Measurements from ENCODE around the gene KCNK16. TPM values are rescaled to one million over a fixed set of nuclear protein-coding genes. Genes with fewer than 3 reads are reported as not detected.

KCNK16 gene
- total and polyA plus RNA-seq, 2 of the 13 experiments (the other 11 are each of a cell fraction or from before 2014, with no cell fraction given): not detected

- no peak for TF ChIP-seq NR2F6 (IDR thresholded peaks at IDR 0.05)
- TF ChIP-seq NR2F6 (CRISPR knock-in tag; IDR thresholded peaks at IDR 0.05): no peak
- TF ChIP-seq MED8 (CRISPR knock-in tag; IDR thresholded peaks at IDR 0.05; ENCODE audit: insufficient replicate concordance): no peak
- no peak for TF ChIP-seq EZH2 (conservative IDR thresholded peaks at IDR 0.05; ENCODE audit: low read depth, low read length)
- no peak for TF ChIP-seq MYPOP (CRISPR knock-in tag; IDR thresholded peaks at IDR 0.05)
- TF ChIP-seq KDM5A (IDR thresholded peaks at IDR 0.05; ENCODE audit: borderline replicate concordance, low read length): no peak
- TF ChIP-seq HNF1B (CRISPR knock-in tag; IDR thresholded peaks at IDR 0.05): no peak
- TF ChIP-seq, protein P1, sequence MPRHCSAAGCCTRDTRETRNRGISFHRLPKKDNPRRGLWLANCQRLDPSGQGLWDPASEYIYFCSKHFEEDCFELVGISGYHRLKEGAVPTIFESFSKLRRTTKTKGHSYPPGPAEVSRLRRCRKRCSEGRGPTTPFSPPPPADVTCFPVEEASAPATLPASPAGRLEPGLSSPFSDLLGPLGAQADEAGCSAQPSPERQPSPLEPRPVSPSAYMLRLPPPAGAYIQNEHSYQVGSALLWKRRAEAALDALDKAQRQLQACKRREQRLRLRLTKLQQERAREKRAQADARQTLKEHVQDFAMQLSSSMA (CRISPR knock-in tag; IDR thresholded peaks at IDR 0.05): no peak
- no peak for TF ChIP-seq STAG1 (CRISPR knock-in tag; IDR thresholded peaks at IDR 0.05)
Observed at GRCh38 chr6:39339868-39340550, 17.5 kb upstream of the KCNK16 start (continued).

All from HepG2 (cell line).